HUDEP-2 (cell line): Measurements from ENCODE around the gene CRYBA4.

Experiments used
- DNase-seq, 76 experiments: peaks; one replicate each; lab custom pipeline; 2025; ENCODE audit not compliant: unreplicated experiment in 76 of 76; lab: John Stamatoyannopoulos, UW

The CRYBA4 gene

DNA sequence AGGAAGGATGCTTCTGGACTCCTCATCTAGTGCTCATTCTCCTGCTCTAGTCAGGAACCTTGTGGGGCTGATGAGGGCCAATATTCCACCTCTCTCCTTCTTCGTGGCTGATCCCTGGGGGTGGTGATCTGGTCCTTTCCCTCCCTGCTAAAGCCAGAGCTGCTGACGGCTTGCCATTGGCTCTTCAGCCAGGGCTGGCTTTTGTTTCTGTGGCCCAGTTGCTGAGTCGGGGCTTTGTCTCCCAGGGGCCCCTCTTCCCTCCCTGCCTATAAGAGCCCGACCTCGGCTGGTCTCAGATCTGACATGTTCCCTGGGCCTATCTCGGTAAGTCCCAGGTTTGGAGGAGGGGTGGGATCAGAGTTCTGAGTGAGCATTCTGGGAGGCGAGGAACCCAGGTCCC lies at the start of gene CRYBA4:
Gene CRYBA4, plus strand, starts transcription at position 301 of the 400 bp plus-strand sequence. CDS start 634 bp downstream, outside the sequence.
- DNase-seq, result no peak

DNA sequence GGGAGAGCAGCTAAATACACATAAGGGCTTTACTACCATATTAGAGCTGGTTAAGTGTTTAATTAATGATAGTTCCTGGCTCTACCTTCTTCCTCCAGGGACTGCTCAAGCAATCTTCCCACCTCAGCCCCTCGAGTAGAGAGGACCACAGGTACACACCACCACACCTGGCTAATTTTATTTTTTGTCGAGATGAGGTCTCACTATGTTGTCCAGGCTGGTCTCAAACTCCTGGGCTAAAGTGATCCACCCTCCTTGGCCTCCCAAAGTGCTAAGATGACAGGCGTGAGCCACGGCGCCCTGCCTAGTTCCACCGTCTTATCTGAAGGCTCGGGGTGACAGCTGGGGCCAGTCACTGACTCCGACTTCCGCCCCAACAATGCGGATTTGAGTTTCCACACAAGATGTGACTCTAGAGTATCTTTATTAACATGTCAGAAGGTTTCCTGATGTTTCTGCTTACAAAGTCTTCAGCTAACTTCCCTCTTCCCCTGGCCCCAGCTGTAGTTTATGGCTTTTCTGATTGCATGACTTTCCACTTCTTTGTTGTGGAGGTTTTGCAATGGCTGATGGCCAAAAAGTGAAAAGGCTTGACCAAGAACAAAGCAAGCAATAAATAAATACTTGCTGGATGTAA lies 48.6 kb upstream of the CRYBA4 start:
- peak in 42 of 76 experiments; percentile 12 to 59 (median 40) for DNase-seq

DNA sequence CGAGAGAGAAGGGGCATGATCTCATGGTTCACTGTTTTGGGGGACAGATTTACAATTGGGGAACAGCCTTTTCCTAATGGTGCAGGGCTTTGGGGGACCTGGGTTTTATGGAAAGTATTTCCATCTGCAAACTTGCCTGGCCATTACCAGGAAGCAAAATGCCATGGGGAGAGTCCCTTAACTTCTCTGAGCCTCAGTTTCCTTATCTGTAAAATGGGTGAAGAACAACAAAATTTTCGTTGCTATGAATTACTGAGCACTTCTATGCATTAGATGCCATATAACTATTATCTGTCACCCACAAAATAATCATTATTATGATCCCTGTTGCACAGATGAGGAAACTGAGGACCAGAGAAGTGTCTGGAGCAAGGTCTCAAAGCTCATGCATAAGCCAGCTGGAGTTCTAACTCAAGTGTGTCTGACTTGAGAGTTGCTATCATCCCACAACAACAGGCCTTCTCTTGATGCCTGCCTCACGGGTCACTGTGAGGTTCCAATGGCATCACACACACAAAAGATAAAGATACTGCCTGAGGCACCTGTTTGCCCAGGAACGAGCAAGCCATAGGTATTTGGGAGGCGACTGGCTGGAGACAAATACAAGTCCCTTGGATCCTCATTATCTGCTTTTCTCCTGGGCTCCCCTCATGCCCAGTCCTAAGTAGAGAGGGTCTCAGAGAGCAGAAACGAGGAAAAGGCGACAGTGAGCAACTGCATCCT lies 47.6 kb upstream of the CRYBA4 start:
- DNase-seq, result no peak

DNA sequence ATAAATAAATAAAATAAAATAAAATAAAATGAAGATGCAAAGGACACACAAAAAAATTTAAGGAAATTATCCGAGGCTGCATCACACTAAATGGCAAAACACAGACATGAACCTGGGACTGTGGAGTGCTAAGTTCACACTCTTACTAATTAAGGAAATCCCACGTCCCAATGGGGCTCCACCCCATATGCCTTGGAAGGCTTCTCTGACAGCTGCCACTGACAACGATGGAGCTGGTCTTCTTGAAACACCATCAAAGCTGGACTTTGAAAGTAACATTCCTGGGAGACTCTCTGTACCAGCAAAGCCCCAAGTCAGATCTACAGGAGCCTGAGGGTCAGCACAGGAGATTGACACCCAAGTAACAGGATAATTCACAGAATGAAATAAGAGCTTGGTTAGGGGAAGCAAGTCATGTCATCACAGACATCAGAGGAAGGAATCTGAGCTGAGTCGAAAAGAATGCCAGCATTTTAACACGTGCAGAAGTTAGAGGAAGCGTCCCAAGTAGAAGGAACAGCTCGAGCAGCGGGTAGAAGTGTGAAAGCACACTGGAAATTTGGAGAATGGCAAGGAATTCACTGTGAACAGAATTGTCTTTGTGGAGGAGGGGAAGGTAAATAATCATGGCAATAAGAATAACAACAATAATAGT lies 45.6 kb upstream of the CRYBA4 start:
- no peak for DNase-seq

DNA sequence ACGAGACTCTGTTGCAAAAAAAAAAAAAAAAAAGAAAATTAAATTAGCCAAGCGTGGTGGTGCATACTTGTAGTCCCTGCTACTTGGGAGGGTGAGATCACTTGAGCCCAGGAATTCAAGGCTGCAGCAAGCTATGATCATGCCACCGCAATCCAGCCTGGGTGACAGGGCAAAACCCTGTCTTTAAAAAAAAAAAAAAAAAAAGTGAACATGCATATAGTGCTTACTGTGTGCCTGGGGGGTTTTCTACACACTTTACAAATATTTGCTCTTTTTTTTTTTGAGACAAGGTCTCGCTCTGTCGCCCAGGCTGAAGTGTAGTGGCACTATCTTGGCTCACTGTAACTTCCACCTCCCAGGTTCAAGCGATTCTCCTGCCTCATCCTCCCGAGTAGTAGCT lies 44.7 kb upstream of the CRYBA4 start:
- DNase-seq, result no peak

DNA sequence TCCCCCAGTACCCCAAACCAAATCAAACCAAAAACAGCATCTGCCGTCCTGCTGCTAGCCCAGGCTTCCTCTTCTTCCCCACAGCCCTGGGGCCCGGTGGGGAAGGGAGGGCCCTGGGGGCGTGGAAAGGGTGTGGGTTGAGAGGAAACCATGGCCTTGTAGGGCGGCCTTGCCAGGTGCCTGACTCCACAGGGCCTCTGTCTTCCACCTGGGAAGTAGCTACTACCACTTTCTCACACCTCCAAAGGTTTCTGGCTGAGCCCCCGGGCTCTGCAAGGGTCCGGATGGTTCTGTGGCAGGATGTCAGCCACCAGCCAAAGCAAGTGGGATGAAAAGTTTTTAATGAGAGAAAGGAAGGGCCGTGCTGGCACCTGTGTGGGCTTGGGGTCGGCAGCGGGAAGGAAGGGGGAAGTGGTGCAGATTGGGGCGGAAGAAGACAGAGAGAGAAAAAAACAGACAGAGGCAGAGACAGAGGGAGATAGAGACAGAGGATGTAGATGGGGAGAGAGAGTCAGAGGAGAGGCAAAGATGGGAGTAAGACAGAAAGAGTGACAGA lies 42.4 kb upstream of the CRYBA4 start:
- DNase-seq, result peak in 15 of 76 experiments; percentile 8 to 39 (median 27)

DNA sequence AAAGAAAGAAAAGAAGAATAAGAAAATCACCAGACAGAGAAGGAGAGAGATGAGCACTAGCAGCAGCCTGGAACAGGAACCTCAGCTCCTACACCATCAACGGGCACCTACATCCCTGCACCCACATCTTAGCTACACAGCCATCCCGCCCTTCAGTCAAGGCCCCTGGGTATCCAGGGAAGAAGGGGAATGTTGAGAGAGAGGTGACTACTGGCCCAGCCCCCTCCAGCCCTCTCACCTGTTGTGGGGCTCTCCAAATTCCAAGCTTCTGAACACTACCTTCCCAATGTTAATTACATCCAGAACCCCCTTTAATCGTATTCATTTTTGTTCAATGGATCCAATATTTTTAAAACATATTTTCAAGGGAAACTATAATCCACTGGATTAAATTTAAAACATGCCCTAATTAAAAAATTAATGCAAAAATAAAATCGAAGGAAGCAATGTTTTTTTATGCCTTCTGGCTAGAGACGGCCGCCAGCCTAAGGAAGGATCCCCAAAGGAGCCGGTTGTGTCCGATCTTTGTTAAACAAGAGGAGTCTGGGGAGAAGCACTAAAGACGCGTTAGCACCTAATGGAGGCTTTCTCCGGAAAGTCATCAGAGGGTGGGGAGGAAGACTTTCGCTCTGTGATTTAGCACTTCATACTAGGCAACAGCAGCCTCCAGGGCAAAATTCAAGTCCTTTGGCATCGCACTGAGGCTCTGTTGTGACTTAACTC lies 41.4 kb upstream of the CRYBA4 start:
- DNase-seq, result no peak

DNA sequence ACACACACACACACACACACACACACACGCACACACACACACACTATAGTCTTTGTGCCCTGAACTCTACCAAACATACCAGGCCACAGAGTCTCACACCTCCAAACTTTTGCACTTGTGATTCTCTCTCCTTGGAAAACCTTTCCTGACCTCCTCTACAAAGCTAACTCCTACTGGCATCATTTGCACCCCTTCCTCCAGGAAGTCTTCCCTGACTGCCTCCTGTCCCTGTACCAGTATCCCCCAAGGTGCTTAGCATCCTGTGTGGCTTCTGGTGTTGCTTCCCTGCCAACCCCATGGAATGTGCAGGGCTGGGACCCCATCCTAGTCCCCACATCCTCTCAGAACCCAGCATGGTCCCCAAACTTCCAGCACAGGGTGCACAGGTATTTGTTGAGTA lies 40.7 kb upstream of the CRYBA4 start:
- DNase-seq, result no peak

DNA sequence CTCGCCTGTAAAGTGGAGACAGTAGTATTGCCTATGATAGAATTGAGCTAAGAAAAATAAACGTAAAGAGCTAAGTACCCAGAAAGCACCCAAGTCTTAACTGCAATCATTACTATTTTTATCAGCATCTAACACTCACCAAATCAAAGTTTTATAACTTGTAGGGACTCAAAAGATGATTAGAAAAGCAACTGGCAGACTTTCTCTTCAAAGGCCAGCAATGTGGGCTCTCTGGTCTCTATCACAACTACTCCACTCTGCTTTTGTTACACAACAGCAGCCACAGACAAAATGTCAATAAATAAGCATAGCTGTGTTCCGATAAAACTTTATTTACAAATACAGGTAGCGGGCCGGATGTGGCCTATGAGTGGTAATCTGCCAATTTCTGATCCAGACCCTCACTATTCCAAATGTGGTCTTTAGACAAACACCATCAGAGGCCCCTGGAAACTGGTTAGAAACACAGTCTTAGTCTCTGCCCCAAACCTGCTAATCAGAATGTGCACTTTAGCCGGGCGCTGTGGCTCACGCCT lies 40.1 kb upstream of the CRYBA4 start:
- DNase-seq, result no peak

DNA sequence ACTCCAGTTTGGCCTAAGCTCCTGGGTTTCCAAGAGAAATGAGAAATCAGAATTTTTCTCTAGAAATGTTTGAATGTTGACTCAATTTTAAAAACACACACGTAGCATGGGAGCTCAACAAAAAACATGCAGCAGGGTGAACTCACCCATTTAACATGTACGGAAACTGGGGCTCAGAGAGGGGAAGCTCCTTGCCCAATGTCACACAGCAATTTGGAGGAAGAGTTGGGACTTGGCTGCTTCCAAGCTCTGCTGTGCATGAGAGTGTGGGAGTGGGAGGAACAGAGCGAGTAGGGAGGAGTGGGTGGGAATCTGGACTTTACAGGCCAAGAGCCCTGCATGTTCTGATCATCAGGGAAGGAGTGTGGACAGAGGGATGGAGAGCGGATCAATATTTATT lies 37.8 kb upstream of the CRYBA4 start:
- DNase-seq, result no peak

DNA sequence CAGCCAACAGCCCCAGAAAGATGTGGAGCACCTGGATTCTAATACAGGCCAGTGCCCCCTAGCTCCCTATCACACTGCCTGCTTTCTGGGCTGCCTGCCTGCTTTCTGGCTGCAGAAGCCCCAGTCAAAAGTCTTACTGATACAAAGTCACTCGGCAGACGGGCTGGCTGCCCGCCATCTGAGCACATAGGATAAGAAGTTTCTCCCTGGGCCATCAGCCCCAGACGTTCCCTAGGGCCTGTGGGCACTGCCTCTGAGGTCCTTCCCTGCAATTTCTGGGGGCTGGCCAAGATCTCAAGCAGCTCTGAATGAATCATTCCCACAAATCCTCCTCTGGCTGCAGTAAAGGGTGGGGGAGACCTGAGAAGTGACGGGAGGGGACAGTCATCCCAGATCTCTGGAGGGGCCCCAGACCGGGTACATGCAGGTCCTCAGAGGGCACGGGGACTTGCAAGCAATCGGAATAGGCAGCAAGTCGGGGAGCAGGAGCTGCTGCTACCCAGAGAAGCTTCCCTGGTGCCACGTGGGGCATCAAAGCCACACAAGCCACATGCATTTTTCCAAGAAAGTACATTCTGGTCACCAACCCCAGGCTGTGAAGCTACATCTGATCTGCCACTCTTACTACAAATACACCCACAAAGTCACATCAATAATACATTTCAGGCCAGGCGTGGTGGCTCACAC lies 36.5 kb upstream of the CRYBA4 start:
- DNase-seq, result peak in 75 of 76 experiments; percentile 34 to 97 (median 93)

DNA sequence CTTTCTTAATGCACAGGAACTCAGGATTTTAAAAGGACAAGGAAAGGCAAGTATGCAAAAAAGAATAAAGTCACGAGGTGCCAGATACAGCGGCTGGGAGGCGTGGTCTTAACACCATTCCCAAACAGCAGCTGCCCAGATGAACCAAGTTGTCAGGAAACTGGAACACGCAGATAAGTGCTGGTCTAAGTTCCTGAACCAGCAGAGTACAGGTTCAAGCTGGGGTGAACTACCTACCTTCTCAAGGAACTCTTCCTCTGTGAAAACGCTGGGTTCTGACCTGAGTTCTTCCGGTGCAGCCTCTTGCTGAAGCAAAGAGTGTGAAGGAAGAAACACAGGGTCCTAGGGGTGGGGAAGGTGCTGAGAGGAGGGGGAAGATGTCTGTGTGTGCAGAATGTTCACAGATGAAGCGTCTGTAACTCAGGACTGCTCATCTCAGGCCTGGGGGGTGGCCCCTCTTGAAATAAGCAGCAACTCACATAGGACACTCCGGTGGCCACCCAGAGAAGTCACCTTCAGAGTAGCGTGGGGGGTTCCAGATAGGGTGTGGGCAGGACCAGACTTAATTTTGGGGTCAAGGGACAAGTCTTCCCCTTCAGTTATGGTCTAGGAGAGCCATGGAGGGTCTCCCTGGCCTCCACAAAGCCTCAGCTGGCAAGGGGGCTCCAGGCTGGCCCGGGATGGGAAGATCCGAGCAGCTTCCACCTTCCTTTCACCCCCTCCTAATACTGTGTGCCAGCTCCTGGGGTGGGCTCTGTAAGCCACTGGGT lies 35.0 kb upstream of the CRYBA4 start:
- peak in 26 of 76 experiments; percentile 18 to 57 (median 32) for DNase-seq

DNA sequence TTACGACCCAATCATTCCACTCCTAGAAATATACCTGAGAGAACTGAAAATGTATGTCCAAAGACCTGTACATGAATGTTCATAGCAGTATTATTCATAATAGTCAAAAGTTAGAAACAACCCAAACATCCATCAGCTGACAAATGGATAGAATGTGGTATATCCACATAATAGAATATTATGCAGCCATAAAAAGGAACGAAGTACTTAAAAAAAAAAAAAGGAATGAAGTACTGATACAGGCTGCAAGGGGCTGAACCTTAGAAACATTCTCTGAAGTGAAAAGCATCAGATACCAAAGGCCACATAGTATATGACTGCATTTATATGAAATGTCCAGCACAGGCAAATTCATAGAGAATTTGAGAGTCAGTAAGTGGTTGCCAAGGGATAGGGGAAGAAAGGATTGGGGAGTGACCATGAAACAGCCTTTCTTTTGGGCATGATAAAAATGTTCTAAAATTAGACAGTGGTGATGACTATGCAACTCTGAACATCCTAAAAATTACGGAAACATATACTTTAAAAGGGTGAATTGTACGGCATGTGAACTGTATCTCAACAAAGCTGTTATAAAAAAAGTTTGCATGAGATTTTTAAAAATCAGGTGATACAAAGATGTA lies 33.7 kb upstream of the CRYBA4 start:
- DNase-seq, result peak in 10 of 76 experiments; percentile 14 to 44 (median 29)

DNA sequence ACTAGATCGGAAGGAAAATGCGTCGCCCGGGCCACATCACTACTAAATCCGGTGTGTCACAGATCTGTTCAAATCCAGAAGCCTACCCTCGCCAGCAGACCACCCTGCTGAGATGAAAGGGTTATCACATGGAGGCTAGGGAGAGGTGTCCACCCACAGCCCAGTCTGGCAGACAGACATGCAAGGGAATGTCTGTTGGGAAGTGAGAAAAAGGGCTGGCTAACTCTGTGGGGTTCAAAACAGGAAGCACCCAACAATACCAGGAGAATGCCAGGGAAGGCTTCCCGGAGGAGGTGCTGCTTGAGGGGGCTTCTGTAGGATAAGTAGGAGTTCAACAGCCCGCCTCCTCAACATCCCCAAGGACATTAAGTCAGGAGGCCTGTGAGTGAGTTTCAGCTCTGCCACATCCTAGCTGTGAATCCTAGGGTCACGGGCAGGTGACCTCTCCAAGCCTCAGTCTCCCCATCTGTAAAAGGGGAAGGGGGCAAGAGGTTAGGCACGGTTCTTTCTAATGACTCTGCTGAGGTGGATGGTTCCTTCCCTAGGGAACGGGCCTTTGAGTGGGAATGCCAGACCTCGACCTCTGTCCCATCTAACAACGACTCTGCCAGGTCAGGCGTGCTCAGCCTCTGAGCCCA lies 32.9 kb upstream of the CRYBA4 start:
- DNase-seq, result peak in 19 of 76 experiments; percentile 8 to 52 (median 36)

DNA sequence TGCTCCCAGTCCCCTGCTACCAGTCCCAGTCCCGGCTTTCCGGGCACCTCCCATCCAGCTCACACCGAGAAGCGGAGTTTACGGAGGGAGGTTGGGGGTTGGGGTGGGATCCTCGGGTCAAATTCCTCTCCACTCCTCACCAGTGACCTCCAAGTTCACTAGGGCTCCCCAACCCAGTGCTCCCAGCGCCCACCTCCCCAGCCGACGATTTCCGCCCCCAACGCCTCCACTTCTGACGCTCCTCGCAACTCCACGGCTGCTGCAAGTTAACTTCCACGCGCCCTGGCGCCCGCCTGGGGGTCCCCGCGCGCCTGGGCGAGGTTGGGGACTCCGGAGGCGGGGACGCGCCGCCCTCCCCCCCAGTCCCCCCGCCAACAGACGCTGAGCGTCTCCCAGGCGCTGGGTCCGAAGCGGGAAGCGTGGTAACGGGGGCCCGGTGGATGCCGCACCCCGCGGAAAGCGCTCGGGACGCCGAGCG lies 32.4 kb upstream of the CRYBA4 start:
- peak in 22 of 76 experiments; percentile 17 to 45 (median 32) for DNase-seq

DNA sequence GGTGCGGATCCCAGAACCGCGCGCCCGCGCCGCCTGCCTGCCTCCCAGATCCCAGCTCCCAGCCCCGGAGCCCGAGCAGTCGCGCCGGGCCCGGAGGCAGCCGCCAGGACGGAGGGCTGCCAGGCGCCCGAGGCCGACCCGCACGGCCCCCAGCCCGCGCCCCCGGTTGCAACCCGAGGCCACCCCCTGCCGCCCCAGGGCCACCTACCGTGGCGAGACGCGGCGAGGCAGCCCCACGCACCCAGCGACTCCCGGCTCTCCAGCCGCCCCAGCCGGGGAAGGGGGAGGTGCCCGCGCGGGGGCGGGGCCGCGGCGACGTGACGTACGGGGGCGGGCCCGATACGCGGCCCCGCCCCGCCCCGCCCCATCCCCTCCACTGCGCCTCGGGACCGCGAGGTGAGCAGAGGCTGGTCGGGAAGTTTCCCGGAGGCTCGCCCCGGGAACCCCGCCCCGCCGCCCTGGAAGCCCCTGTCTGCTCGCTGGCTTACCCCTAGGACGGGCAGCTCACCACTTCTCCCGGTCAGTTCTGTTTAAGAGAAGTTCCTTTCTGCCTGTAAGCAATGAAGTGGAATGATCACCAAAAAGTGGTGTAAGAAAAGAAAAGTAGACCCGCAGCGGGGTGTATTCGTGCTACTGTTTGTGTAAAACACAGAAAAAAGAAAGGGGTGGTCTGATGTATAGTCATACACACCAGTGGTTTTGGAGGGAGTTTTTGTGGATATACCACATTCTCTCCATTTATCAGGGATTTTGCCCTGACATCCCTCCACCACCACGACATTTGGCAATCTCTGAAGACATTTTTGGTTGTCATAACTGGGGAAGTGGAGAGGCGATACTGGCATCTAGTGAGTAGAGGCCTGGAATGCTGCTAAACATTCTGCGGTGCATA lies 31.7 kb upstream of the CRYBA4 start, which contains the start of gene TPST2:
Gene TPST2, minus strand, starts transcription at position 288 of the 892 bp plus-strand sequence. CDS start 48,502 bp downstream, outside the sequence.
- peak in 69 of 76 experiments; percentile 35 to 84 (median 63) for DNase-seq

DNA sequence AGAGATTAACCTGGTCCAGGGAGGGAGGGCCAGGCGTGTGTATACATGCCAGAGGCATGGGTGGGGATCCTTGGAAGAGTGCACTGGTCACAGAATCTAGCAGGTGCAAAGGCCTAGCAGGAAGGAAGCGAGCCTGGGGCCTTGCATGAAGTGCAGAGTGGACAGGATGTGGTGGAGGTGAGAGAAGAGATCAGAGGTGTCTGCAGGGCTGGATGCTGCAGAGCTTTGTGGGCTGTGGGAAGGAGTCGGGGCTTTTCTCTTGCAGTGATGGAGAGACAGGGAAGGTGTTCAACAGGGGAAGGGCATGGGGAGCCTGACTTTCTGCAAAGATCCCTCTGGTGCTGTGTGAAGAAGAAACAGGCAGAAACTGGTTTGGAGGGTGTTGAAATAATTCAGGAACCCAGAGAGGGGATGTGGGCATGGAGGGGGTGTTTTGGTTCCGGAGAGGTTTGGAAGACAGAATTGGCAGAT lies 29.3 kb upstream of the CRYBA4 start:
- no peak for DNase-seq
